Stimulated activated effector memory CD8-positive, alpha-beta T cell treated with anti-CD3 and anti-CD28 coated beads, Interleukin-12 subunit alpha, Interleukin-12 subunit beta, amount 100 ng/mL, for 72 hours (primary cell): Measurements from ENCODE around the gene CA10.

Experiments
- ATAC-seq: fragments of 150-1000 bp; cut with Tn5 transposase; 2 replicates; pipeline ENCODE4 v1.10.0; 2021
- DNase-seq, 2 donors: peaks; one replicate each; pipeline ENCODE4 v3.0.0; 2021 to 2022; ENCODE audit warnings: low spot score in 2 of 2
- H3K27ac Mint-ChIP-seq: one replicate; pipeline ENCODE4 v1.8.0; 2022; ENCODE audit warnings: mild to moderate bottlenecking, mixed read lengths
- H3K36me3 Mint-ChIP-seq: one replicate; pipeline ENCODE4 v1.8.0; 2022; ENCODE audit warnings: mild to moderate bottlenecking, mixed read lengths
- H3K4me1 Mint-ChIP-seq: one replicate; pipeline ENCODE4 v1.8.0; 2022; ENCODE audit warnings: mixed read lengths
- H3K4me3 Mint-ChIP-seq: one replicate; pipeline ENCODE4 v1.8.0; 2022; ENCODE audit warnings: mild to moderate bottlenecking, mixed read lengths
- H3K9me3 Mint-ChIP-seq: one replicate; pipeline ENCODE4 v1.8.0; 2022; ENCODE audit warnings: mixed read lengths

CA10 gene

GRCh38 chr17:51955245-51955644, 203.3 kb downstream of the CA10 start:
- Mint-ChIP-seq H3K4me1 (no peaks in the 10 kb centered on the region), H3K4me3 (no peak overlapping the region), H3K9me3 (no peaks in the 10 kb centered on the region), H3K27ac (no peak overlapping the region), H3K36me3 (no peaks in the 10 kb centered on the region)
- DNase-seq (no peak), ATAC-seq (no peak)

DNA sequence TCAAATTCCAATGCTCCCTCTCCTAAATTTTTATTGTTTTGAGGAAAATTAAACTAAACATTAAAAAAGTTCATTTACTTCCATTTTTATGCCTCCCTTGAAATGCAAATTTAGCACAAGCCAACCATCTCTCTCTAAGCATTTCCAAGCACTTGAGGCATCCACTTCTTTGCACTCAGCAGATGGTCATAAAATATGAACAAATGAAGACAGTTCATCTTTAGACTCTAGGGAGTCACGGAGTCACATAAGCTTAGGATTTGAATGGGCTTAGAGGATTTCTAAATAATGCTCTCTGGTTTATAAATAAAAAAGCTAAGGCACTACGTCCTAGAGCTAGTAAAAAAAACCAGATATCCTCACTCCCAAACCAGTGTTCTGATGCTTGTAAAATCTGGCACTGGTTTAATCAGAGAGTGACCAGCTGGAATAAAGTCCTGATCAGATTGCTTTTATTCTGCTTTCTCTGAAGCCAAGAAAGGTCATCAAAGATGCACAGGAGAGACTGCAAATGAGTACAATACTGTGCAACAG, 204.2 kb downstream of the CA10 start:
- H3K9me3 Mint-ChIP-seq = no peaks in the 10 kb centered on the region
- no peak overlapping the region for H3K4me3 Mint-ChIP-seq
- DNase-seq = no peak
- no peaks in the 10 kb centered on the region for H3K4me1 Mint-ChIP-seq
- ATAC-seq = no peak
- no peak overlapping the region for H3K27ac Mint-ChIP-seq
- H3K36me3 Mint-ChIP-seq = no peaks in the 10 kb centered on the region

- no peak for DNase-seq
Measured at GRCh38 chr17:51951741-51952140, 206.8 kb downstream of the CA10 start.

GRCh38 chr17:51948128-51948527, 210.4 kb downstream of the CA10 start:
- no peaks in the 10 kb centered on the region for H3K36me3 Mint-ChIP-seq
- H3K4me1 Mint-ChIP-seq = no peaks in the 10 kb centered on the region
- H3K9me3 Mint-ChIP-seq = peaks cover 4% of the 10 kb centered on the region
- no peak for DNase-seq
- ATAC-seq = no peak
- no peak overlapping the region for H3K27ac Mint-ChIP-seq
- H3K4me3 Mint-ChIP-seq = no peak overlapping the region

More at GRCh38 chr17:51951741-51952140, 206.8 kb downstream of the CA10 start:
- H3K36me3 Mint-ChIP-seq = no peaks in the 10 kb centered on the region
- H3K27ac Mint-ChIP-seq = no peak overlapping the region
- peaks cover 4% of the 10 kb centered on the region for H3K9me3 Mint-ChIP-seq
- no peaks in the 10 kb centered on the region for H3K4me1 Mint-ChIP-seq
- H3K4me3 Mint-ChIP-seq = no peak overlapping the region
- no peak for ATAC-seq

DNA sequence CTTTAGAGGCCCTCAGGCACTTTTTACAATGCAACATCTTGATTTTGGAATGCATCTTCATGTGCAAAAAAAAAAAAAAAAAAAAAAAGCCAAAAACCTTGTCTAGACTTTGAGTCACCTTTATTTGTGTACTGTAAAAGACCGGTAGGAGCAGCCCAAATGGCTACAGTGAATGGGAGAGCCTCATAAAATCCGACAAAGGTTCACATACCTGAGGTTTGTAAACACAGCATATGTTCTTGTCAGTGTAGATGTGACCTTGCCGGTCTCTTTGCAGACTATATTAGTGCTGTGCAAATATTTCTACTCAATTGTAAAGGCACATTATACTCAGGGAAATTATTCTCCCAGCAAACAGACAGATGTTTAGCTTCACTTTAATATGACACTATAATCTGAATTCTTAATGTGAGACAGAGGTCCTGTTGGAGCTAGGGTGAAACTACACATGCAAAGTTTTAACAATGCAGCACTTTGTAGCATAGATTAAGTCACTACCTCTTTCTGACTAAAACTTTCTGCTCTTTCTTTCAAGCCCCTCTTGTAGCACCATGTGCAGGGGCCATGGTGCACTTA, 211.3 kb downstream of the CA10 start:
- no peak for ATAC-seq
- DNase-seq = no peak

GRCh38 chr17:51946311-51946710, 212.2 kb downstream of the CA10 start:
- Mint-ChIP-seq H3K4me1 (no peaks in the 10 kb centered on the region), H3K4me3 (no peak overlapping the region), H3K9me3 (peaks cover 4% of the 10 kb centered on the region), H3K27ac (no peak overlapping the region), H3K36me3 (no peaks in the 10 kb centered on the region)
- no peak for ATAC-seq
- DNase-seq = no peak

More for the DNA sequence above, 211.3 kb downstream of the CA10 start:
- no peak overlapping the region for H3K27ac Mint-ChIP-seq
- H3K4me3 Mint-ChIP-seq = no peak overlapping the region
- peaks cover 4% of the 10 kb centered on the region for H3K9me3 Mint-ChIP-seq
- no peaks in the 10 kb centered on the region for H3K4me1 Mint-ChIP-seq
- H3K36me3 Mint-ChIP-seq = no peaks in the 10 kb centered on the region

DNA sequence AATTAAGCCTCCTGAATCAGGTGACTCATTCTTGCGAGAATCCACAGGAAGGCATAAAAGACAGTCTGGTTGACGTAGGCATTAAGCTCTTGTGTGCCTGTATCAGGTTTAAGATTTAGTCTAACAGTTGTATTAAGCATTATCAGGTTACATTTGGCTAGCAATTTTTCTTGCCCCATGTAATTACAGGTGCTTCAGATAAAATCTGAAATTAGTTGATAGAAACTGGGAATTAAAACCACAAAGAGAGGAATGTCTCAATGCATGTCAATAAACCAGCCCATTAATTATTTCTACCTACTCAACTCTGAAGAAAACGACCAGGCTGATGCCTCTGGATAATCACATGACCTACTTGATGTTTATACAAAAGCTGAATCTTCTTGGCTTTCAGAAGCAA, 217.2 kb downstream of the CA10 start:
- DNase-seq (no peak), ATAC-seq (no peak)
- Mint-ChIP-seq H3K27ac (no peak overlapping the region), H3K4me1 (no peaks in the 10 kb centered on the region), H3K36me3 (no peaks in the 10 kb centered on the region), H3K9me3 (peaks cover under 1% of the 10 kb centered on the region), H3K4me3 (no peak overlapping the region)

DNA sequence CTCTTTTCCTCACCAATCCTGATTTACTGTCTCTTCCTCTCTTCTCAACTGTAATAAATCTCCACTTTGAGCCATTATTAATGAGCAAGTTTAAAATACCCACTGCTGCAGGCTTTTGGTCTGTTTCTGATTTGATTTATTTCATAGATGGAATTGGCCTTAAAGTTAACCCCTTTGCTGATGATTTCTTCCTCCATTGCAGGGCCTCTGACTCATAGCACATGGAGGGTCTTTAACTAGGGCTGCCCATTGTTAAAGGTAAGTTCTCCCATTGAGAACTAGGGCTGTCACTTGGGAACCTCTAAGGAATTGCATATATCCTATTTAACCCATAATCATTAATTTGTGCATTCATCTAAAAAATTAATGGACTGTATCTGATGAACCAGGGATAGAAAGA, 221.2 kb downstream of the CA10 start:
- H3K4me1 Mint-ChIP-seq = no peaks in the 10 kb centered on the region
- no peak for ATAC-seq
- no peak overlapping the region for H3K4me3 Mint-ChIP-seq
- H3K36me3 Mint-ChIP-seq = no peaks in the 10 kb centered on the region
- no peak overlapping the region for H3K27ac Mint-ChIP-seq
- H3K9me3 Mint-ChIP-seq = peaks cover 2% of the 10 kb centered on the region
- no peak for DNase-seq

- H3K9me3 Mint-ChIP-seq = peaks cover 2% of the 10 kb centered on the region
- ATAC-seq (no peak), DNase-seq (no peak)
- H3K27ac Mint-ChIP-seq = no peak overlapping the region
- H3K4me3 Mint-ChIP-seq = no peak overlapping the region
- H3K4me1 Mint-ChIP-seq = no peaks in the 10 kb centered on the region
- no peaks in the 10 kb centered on the region for H3K36me3 Mint-ChIP-seq
Measured at GRCh38 chr17:51935477-51935876, 223.0 kb downstream of the CA10 start.

GRCh38 chr17:51933647-51934046, 224.9 kb downstream of the CA10 start:
- Mint-ChIP-seq H3K36me3 (no peaks in the 10 kb centered on the region), H3K4me3 (no peak overlapping the region), H3K27ac (no peak overlapping the region), H3K9me3 (peaks cover 6% of the 10 kb centered on the region), H3K4me1 (no peaks in the 10 kb centered on the region)
- no peak for DNase-seq
- ATAC-seq = no peak

DNA sequence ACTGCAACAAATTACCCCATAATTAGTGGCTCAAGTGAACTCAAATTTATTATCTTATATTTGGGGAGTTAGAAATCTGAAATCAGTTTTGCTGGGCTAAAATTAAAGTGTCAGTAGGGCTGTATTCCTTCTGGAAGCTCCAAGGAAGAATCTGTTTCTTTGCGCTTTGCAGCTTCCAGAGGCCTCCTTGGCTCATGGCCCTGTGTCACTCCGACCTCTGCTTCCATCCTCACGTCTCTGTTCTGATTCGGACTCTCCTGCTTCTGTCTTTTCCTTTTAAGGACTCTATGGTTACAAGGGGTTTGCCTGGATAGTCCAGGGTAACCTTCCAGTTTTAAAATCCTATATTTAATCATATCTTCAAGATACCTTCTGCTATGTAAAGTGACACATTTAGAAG, 232.1 kb downstream of the CA10 start:
- H3K27ac Mint-ChIP-seq = no peak overlapping the region

DNA sequence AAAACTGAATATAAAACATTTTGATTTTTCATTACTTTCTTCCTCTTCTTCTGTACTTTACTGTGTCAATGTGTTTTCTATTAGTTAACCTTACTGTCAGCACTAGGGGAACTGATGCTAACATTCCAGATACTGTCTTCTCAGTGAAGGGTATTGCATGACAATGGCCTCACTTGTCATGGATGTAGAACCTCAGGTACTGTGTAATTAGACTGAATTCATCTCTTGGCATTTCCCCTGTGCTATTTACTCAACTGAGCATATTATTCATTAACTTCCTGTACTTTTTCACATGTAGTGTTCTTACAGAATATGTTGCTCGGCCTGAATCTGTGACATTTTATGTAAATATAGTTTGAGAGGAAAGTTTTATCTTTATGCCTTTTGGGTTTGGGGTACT, 237.0 kb downstream of the CA10 start:
- H3K36me3 Mint-ChIP-seq = no peaks in the 10 kb centered on the region
- peaks cover 3% of the 10 kb centered on the region for H3K9me3 Mint-ChIP-seq
- no peaks in the 10 kb centered on the region for H3K4me1 Mint-ChIP-seq
- no peak overlapping the region for H3K4me3 Mint-ChIP-seq
- no peak overlapping the region for H3K27ac Mint-ChIP-seq
- ATAC-seq (no peak), DNase-seq (no peak)

More for the DNA sequence above, 232.1 kb downstream of the CA10 start:
- Mint-ChIP-seq H3K4me3 (no peak overlapping the region), H3K36me3 (no peaks in the 10 kb centered on the region), H3K9me3 (peaks cover 6% of the 10 kb centered on the region), H3K4me1 (no peaks in the 10 kb centered on the region)
- ATAC-seq = no peak
- no peak for DNase-seq

- H3K27ac Mint-ChIP-seq = no peak overlapping the region
- H3K4me1 Mint-ChIP-seq = no peaks in the 10 kb centered on the region
- DNase-seq (no peak), ATAC-seq (no peak)
- no peaks in the 10 kb centered on the region for H3K9me3 Mint-ChIP-seq
- no peaks in the 10 kb centered on the region for H3K36me3 Mint-ChIP-seq
- H3K4me3 Mint-ChIP-seq = no peak overlapping the region
Measured at GRCh38 chr17:51914577-51914976, 243.9 kb downstream of the CA10 start.

DNA sequence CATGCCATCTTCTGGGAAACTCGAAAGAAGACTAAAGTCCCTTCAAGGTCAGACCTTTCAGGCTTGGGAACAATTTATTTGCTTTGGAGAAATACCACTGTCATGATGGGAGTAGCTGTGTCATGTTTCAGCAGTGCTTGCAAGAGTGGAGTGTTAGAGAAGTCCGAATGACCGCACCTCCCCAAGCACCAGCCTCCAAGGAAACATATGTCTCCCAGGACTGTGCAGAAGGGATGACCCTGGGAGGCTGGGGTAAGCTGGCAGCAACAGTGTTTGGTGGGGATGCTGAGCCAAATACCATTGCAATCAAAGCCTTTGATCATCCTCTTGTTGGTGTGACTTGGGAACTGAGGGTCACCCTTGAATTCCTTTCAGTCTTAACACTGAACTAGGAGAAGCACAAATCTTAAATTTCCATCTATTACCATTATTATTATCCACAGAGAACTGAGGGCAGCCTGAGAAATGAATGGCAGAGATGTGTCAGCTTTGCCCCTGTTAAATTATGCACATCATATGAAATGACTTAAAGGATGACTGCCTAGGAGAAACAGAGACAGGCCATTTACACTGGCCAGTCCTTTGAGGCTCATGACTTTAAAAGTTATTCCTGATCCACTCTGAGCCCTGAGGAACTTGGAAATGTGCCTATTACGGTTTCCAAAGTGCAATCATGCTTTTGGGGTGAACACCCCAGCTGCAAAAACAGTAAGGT, 244.9 kb downstream of the CA10 start:
- no peak overlapping the region for H3K27ac Mint-ChIP-seq
- no peaks in the 10 kb centered on the region for H3K4me1 Mint-ChIP-seq
- no peaks in the 10 kb centered on the region for H3K36me3 Mint-ChIP-seq
- H3K9me3 Mint-ChIP-seq = no peaks in the 10 kb centered on the region
- DNase-seq (no peak), ATAC-seq (no peak)
- no peak overlapping the region for H3K4me3 Mint-ChIP-seq

DNA sequence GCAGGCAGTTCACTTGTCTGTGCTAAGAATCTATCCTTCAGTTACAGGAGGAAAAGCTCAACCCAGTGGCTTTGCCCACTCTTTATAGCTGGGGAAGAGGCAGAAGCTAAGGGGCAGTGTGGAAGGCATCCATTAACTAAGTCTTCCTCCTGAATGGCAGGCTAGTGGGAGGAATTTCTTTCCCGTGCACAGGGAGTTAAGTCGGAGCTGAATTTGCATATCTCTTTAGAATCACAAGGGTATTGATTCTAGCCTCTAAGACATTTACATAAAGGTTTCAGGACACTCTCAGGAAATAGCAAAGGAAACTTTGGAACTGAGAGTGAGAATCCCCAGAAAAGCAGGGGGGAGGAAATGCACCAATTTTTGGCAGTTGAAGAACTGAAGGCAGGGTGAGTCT, 245.6 kb downstream of the CA10 start:
- Mint-ChIP-seq H3K9me3 (no peaks in the 10 kb centered on the region), H3K27ac (no peak overlapping the region), H3K36me3 (no peaks in the 10 kb centered on the region), H3K4me1 (no peaks in the 10 kb centered on the region), H3K4me3 (no peak overlapping the region)
- DNase-seq (no peak), ATAC-seq (no peak)

DNA sequence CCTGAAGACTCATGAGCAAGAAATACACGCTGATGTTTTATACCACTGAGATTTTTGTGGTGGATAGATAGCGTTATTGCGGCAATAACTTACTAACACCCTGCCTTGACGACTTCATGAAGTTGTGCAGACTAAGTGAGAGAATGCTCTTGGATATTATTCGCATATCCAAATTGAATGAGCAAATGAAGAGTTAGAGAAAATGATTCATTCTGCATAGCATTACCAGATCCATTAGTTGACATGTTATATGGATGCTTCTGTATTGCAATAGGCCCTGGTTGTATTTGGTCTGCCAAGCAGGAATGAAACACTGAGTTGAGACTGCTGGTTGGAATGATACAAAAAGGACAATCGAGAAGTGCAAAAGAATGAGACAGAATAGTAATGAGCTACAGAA, 247.3 kb downstream of the CA10 start:
- Mint-ChIP-seq H3K4me1 (no peaks in the 10 kb centered on the region), H3K36me3 (no peaks in the 10 kb centered on the region), H3K4me3 (no peak overlapping the region), H3K27ac (no peak overlapping the region), H3K9me3 (no peaks in the 10 kb centered on the region)
- DNase-seq (no peak), ATAC-seq (no peak)
